Thoracic aorta (tissue), 2 donors: ENCODE measurements around the gene HUS1B. TPM values are rescaled to one million over a fixed set of nuclear protein-coding genes. Genes with fewer than 3 reads are reported as not detected.

Source experiments
- ATAC-seq: fragments of 150-250 bp; one replicate; pipeline ENCODE4 v1.8.0; 2017; ENCODE audit warnings: low read depth; ENCODE audit not compliant: insufficient number of reproducible peaks, low FRiP score
- DNase-seq: peaks from one replicate; pipeline ENCODE4 v3.0.0-alpha.2; 2020; ENCODE audit warnings: low spot score
- H3K27ac ChIP-seq, 2 donors: fragments of 200-600 bp; sonication (generic); 1 replicate in 1 of 2; 2 replicates in 1 of 2; pipeline ENCODE4 v1.5.1; 2016; ENCODE audit warnings: mild to moderate bottlenecking in 2 of 2, moderate library complexity in 2 of 2
- H3K27me3 ChIP-seq: fragments of 200-600 bp; sonication (generic); replicated peaks from 2 replicates; pipeline ENCODE4 v1.6.0; 2016; ENCODE audit warnings: mild to moderate bottlenecking; ENCODE audit not compliant: insufficient read depth
- H3K36me3 ChIP-seq: fragments of 200-600 bp; sonication (generic); one replicate; pipeline ENCODE4 v1.5.1; 2016
- H3K4me1 ChIP-seq, 2 donors: fragments of 200-600 bp; sonication (generic); 1 replicate in 1 of 2; 2 replicates in 1 of 2; pipeline versions ENCODE4 v1.5.1 to v1.6.0; 2016; ENCODE audit warnings: low read depth in 2 of 2, mild to moderate bottlenecking in 1 of 2; ENCODE audit not compliant: control insufficient read depth in 1 of 2
- H3K4me3 ChIP-seq: fragments of 200-600 bp; sonication (generic); 2 replicates; pipeline ENCODE4 v1.5.1; 2016; ENCODE audit warnings: mild to moderate bottlenecking
- H3K9me3 ChIP-seq: fragments of 200-600 bp; sonication (generic); 2 replicates; pipeline ENCODE4 v1.5.1; 2016
- CTCF ChIP-seq: fragments of 200-600 bp; sonication (generic); IDR thresholded peaks from one replicate; pipeline ENCODE4 v1.5.1; 2019; ENCODE audit warnings: antibody characterized with exemption
- total RNA-seq, 2 donors: library from RNA; depleted of rRNA; stranded (reverse); fragments of >200 nt; gene quantifications; one replicate each; pipeline versions ENCODE4 v1.1.0 to v1.2.3, GENCODE V29; 2016

The HUS1B gene
- total RNA-seq, 2 donors from 2014 or later: 0.71 to 2.6 TPM

- no peak for TF ChIP-seq CTCF
- H3K27me3 ChIP-seq: no peaks in the 10 kb centered on the region
- no peaks in the 10 kb centered on the region for H3K36me3 ChIP-seq
- no peak for ATAC-seq
- H3K4me3 ChIP-seq: no peak overlapping the region
- no peak for DNase-seq
- no peaks in the 10 kb centered on the region for H3K9me3 ChIP-seq
- no peak overlapping the region for H3K27ac ChIP-seq
- no peaks in the 10 kb centered on the region for H3K4me1 ChIP-seq
Observed at GRCh38 chr6:624979-625378, 31.9 kb downstream of the HUS1B start.

GRCh38 chr6:622462-622861 is 34.4 kb downstream of the HUS1B start:
- H3K36me3 ChIP-seq: peaks cover 1% of the 10 kb centered on the region
- H3K4me3 ChIP-seq: no peak overlapping the region
- no peak for TF ChIP-seq CTCF
- H3K4me1 ChIP-seq: no peaks in the 10 kb centered on the region
- DNase-seq (no peak), ATAC-seq (no peak)
- no peaks in the 10 kb centered on the region for H3K27me3 ChIP-seq
- H3K27ac ChIP-seq: no peak overlapping the region
- H3K9me3 ChIP-seq: no peaks in the 10 kb centered on the region

GRCh38 chr6:621931-622330 is 35.0 kb downstream of the HUS1B start:
- no peak for TF ChIP-seq CTCF
- Histone ChIP-seq H3K4me1 (no peaks in the 10 kb centered on the region), H3K9me3 (no peaks in the 10 kb centered on the region), H3K4me3 (no peak overlapping the region), H3K27me3 (no peaks in the 10 kb centered on the region), H3K27ac (no peak overlapping the region), H3K36me3 (peaks cover 6% of the 10 kb centered on the region)
- no peak for ATAC-seq
- no peak for DNase-seq

GRCh38 chr6:620950-621349 is 36.0 kb downstream of the HUS1B start:
- no peak for DNase-seq
- Histone ChIP-seq H3K27ac (no peak overlapping the region), H3K27me3 (no peaks in the 10 kb centered on the region), H3K9me3 (no peaks in the 10 kb centered on the region), H3K36me3 (peaks cover 6% of the 10 kb centered on the region), H3K4me3 (no peak overlapping the region), H3K4me1 (no peaks in the 10 kb centered on the region)
- ATAC-seq: no peak
- TF ChIP-seq CTCF: no peak

- Histone ChIP-seq H3K27me3 (no peaks in the 10 kb centered on the region), H3K4me1 (no peaks in the 10 kb centered on the region), H3K9me3 (no peaks in the 10 kb centered on the region), H3K4me3 (no peak overlapping the region), H3K36me3 (peaks cover 10% of the 10 kb centered on the region), H3K27ac (no peak overlapping the region)
- no peak for ATAC-seq
- DNase-seq: no peak
- TF ChIP-seq CTCF: no peak
Observed at GRCh38 chr6:620166-620565, 36.7 kb downstream of the HUS1B start.
